ENCODE data around the gene ATP5PO.

The ATP5PO gene

GRCh38 chr21:33883118-33883517 is 32.5 kb downstream of the ATP5PO start:
- no peak for TF ChIP-seq EZH2phosphoT487 (IDR thresholded peaks at IDR 0.05; ENCODE audit: low read depth)
- TF ChIP-seq CTCF (IDR thresholded peaks at IDR 0.05; ENCODE audit: low read depth, low read length), result no peak
- Histone ChIP-seq H3K4me2 (ENCODE audit: low read length) (no peak overlapping the region), H3K79me2 (ENCODE audit: low read length) (no peaks in the 10 kb centered on the region), H3K27me3 (ENCODE audit: low read depth, low read length) (no peaks in the 10 kb centered on the region), H3K9ac (ENCODE audit: low read length) (no peak overlapping the region), H4K20me1 (ENCODE audit: insufficient read depth, low read length) (no peaks in the 10 kb centered on the region), H3K36me3 (replicated peaks; ENCODE audit: low read depth, low read length) (no peaks in the 10 kb centered on the region), H3K4me1 (ENCODE audit: low read length) (no peaks in the 10 kb centered on the region), H3K27ac (ENCODE audit: low read length) (no peak overlapping the region), H3K4me3 (ENCODE audit: low read length) (no peak overlapping the region), H2AFZ (ENCODE audit: low read depth, low read length) (no peak overlapping the region), H3K9me3 (ENCODE audit: insufficient read depth, low read length) (no peaks in the 10 kb centered on the region)

GRCh38 chr21:33881689-33882440 is 33.7 kb downstream of the ATP5PO start:
- H3K79me2 ChIP-seq (ENCODE audit: low read length), result no peaks in the 10 kb centered on the region
- no peaks in the 10 kb centered on the region for H3K36me3 ChIP-seq (replicated peaks; ENCODE audit: low read depth, low read length)
- H3K4me3 ChIP-seq (ENCODE audit: low read length), result no peak overlapping the region
- H3K9me3 ChIP-seq (ENCODE audit: insufficient read depth, low read length), result no peaks in the 10 kb centered on the region
- no peaks in the 10 kb centered on the region for H3K4me1 ChIP-seq (ENCODE audit: low read length)
- TF ChIP-seq EZH2phosphoT487 (IDR thresholded peaks at IDR 0.05; ENCODE audit: low read depth) (no peak), CTCF (IDR thresholded peaks at IDR 0.05; ENCODE audit: low read depth, low read length) (no peak)
- H3K4me2 ChIP-seq (ENCODE audit: low read length), result no peak overlapping the region
- no peak overlapping the region for H3K27ac ChIP-seq (ENCODE audit: low read length)
- no peaks in the 10 kb centered on the region for H4K20me1 ChIP-seq (ENCODE audit: insufficient read depth, low read length)
- H3K9ac ChIP-seq (ENCODE audit: low read length), result no peak overlapping the region
- no peak overlapping the region for H2AFZ ChIP-seq (ENCODE audit: low read depth, low read length)
- H3K27me3 ChIP-seq (ENCODE audit: low read depth, low read length), result no peaks in the 10 kb centered on the region

DNA sequence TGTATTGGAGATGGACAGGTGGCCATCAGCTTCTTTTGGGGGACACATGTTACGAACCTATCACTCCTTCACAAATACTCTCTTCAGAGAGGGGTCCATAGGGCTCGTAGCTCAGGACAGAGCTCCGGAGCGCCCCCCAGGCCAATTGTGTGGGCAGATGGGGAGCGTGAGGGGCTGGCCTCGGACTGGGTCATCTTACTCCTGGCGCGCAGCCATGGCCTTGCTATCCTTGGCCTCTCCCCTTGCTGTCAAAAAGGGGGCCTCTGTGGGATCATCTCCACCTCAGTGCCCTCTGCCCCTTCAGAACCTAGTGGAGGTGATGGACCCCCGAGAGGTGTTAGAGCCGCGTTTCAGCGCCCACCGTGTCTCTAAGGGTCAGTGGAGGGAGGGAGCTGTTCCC is 35.0 kb downstream of the ATP5PO start:
- no peak for TF ChIP-seq CTCF (IDR thresholded peaks at IDR 0.05; ENCODE audit: low read depth, low read length)
- no peak for TF ChIP-seq EZH2phosphoT487 (IDR thresholded peaks at IDR 0.05; ENCODE audit: low read depth)
- Histone ChIP-seq H3K4me2 (ENCODE audit: low read length) (no peak overlapping the region), H3K4me3 (ENCODE audit: low read length) (no peak overlapping the region), H3K9ac (ENCODE audit: low read length) (no peak overlapping the region), H3K9me3 (ENCODE audit: insufficient read depth, low read length) (no peaks in the 10 kb centered on the region), H3K36me3 (replicated peaks; ENCODE audit: low read depth, low read length) (no peaks in the 10 kb centered on the region), H3K27ac (ENCODE audit: low read length) (no peak overlapping the region), H3K4me1 (ENCODE audit: low read length) (no peaks in the 10 kb centered on the region), H3K27me3 (ENCODE audit: low read depth, low read length) (no peaks in the 10 kb centered on the region), H2AFZ (ENCODE audit: low read depth, low read length) (no peak overlapping the region), H4K20me1 (ENCODE audit: insufficient read depth, low read length) (no peaks in the 10 kb centered on the region), H3K79me2 (ENCODE audit: low read length) (no peaks in the 10 kb centered on the region)

DNA sequence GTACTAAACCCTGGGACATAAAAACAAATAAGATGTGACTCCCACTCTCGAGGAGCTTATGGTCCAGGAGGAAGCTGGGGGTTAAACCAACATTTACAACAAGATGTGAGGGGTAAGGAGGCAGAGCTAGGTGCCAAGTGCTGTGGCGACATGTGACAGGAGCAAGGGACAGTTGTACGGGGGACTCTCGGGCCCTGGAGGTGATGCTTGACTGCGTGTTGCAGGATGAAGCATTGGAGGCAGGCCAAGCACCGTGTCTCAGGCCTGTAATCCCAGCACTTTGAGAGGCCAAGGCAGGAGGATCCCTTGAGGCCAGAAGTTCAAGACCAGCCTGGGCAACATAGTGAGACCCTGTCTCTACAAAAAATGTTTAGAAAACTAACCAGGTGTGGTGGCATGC is 36.8 kb downstream of the ATP5PO start:
- TF ChIP-seq EZH2phosphoT487 (IDR thresholded peaks at IDR 0.05; ENCODE audit: low read depth) (no peak), CTCF (IDR thresholded peaks at IDR 0.05; ENCODE audit: low read depth, low read length) (no peak)
- Histone ChIP-seq H3K4me1 (ENCODE audit: low read length) (no peaks in the 10 kb centered on the region), H3K4me2 (ENCODE audit: low read length) (no peak overlapping the region), H3K4me3 (ENCODE audit: low read length) (no peak overlapping the region), H3K79me2 (ENCODE audit: low read length) (no peaks in the 10 kb centered on the region), H3K9ac (ENCODE audit: low read length) (no peak overlapping the region), H3K9me3 (ENCODE audit: insufficient read depth, low read length) (no peaks in the 10 kb centered on the region), H2AFZ (ENCODE audit: low read depth, low read length) (no peak overlapping the region), H3K27me3 (ENCODE audit: low read depth, low read length) (no peaks in the 10 kb centered on the region), H3K27ac (ENCODE audit: low read length) (no peak overlapping the region), H4K20me1 (ENCODE audit: insufficient read depth, low read length) (no peaks in the 10 kb centered on the region), H3K36me3 (replicated peaks; ENCODE audit: low read depth, low read length) (no peaks in the 10 kb centered on the region)
